SHP77 treated with DMSO at 0.1 percent for 48 hours (cell line): ENCODE data around the gene RETSAT.
"Not testable (repeated sequence)": the region's sequence is repeated elsewhere in the genome, so short reads cannot be mapped to it uniquely, and the experiment has no call there.

Experiments used
- DNase-seq: peaks from one replicate; lab custom pipeline; 2025; lab: John Stamatoyannopoulos, UW

The RETSAT gene

GRCh38 chr2:85354286-85355072 is at the start of gene RETSAT, which contains the start of gene ELMOD3:
Gene RETSAT (minus strand): TSS chr2:85354528. CDS start chr2:85354507, 21 bp downstream.
Gene ELMOD3 (plus strand): TSS chr2:85354769. CDS start chr2:85357199, 2,430 bp downstream.
- peak; percentile 97 for DNase-seq

GRCh38 chr2:85401844-85402243 is 47.5 kb upstream of the RETSAT start:
- no peak for DNase-seq

- no peak for DNase-seq
Observed at GRCh38 chr2:85401464-85401805, 47.1 kb upstream of the RETSAT start.

GRCh38 chr2:85400541-85401463 is 46.5 kb upstream of the RETSAT start:
- no peak for DNase-seq

- DNase-seq = no peak
Observed at GRCh38 chr2:85400023-85400422, 45.7 kb upstream of the RETSAT start.

GRCh38 chr2:85399183-85399455 is 44.8 kb upstream of the RETSAT start:
- DNase-seq = no peak

- DNase-seq = no peak
Observed at GRCh38 chr2:85398426-85399182, 44.3 kb upstream of the RETSAT start.

GRCh38 chr2:85397925-85398331 is 43.6 kb upstream of the RETSAT start:
- no peak for DNase-seq

GRCh38 chr2:85396531-85397470 is 42.5 kb upstream of the RETSAT start:
- DNase-seq = no peak

- DNase-seq = no peak
Observed at GRCh38 chr2:85395912-85396475, 41.7 kb upstream of the RETSAT start.

- no peak for DNase-seq
Observed at GRCh38 chr2:85394976-85395375, 40.6 kb upstream of the RETSAT start.

- DNase-seq = no peak
Observed at GRCh38 chr2:85394261-85394681, 39.9 kb upstream of the RETSAT start.

GRCh38 chr2:85393836-85394235 is 39.5 kb upstream of the RETSAT start:
- no peak for DNase-seq

GRCh38 chr2:85390941-85391669 is 36.8 kb upstream of the RETSAT start:
- DNase-seq = no peak

GRCh38 chr2:85388878-85389538 is 34.7 kb upstream of the RETSAT start:
- DNase-seq = no peak

- no peak for DNase-seq
Observed at GRCh38 chr2:85387754-85388153, 33.4 kb upstream of the RETSAT start.

GRCh38 chr2:85385746-85386145 is 31.4 kb upstream of the RETSAT start:
- DNase-seq = no peak

- no peak for DNase-seq
Observed at GRCh38 chr2:85383850-85384249, 29.5 kb upstream of the RETSAT start.

- DNase-seq = not testable (repeated sequence)
Observed at GRCh38 chr2:85383151-85383550, 28.8 kb upstream of the RETSAT start.

- DNase-seq = no peak
Observed at GRCh38 chr2:85380048-85380447, 25.7 kb upstream of the RETSAT start.
